Measurements from ENCODE around the gene PPEF1. TPM values are rescaled to one million over a fixed set of nuclear protein-coding genes. Genes with fewer than 3 reads are reported as not detected.

The PPEF1 gene
- polyA plus RNA-seq (2012; ENCODE audit: missing spikeins) = 0.34 TPM

DNA sequence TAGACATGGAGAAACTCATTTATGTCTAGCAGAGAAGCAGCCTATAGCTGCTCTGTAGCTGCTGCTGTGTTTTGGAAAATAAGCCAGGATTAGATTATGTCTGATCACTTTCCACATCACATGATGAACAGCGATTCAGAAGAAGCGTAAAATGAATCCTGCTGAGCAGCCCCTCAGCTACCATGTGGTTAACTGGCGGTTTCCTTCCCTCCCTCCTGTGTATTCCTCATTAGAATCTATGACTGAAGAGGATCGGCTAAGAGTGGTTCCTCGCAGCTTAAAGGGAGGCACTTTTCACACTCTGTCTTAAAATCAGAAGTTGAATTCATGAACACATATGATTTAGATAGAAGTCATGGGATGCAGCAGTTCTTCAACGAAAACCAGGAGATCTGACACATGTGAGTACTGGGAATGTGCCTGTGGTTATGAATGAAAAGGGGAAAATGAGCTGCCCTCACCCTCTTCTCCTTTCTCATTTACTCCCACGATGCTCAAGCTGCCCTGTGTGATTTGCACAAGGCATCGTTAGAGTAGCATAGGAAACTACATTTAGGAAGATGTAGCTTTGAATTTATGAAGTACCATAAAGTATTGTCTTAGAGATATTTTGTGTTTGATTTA is at the start of gene PPEF1:
TSS of gene PPEF1 (plus strand) at position 220 of the 624 bp plus-strand sequence. CDS start at position 356, 136 bp downstream.
- FAIRE-seq (no peak), DNase-seq (ENCODE audit: insufficient read length) (no peak)
- TF ChIP-seq POLR2AphosphoS5 (IDR thresholded peaks at IDR 0.05; ENCODE audit: low read depth, low read length) = no peak
- no peak for TF ChIP-seq TAF1 (IDR thresholded peaks at IDR 0.05; ENCODE audit: borderline replicate concordance, low read depth, low read length)
- no peak for TF ChIP-seq POLR2A (IDR thresholded peaks at IDR 0.05; ENCODE audit: low read depth, low read length)

- TF ChIP-seq POLR2AphosphoS5 (IDR thresholded peaks at IDR 0.05; ENCODE audit: low read depth, low read length) (no peak), POLR2A (IDR thresholded peaks at IDR 0.05; ENCODE audit: low read depth, low read length) (no peak), TAF1 (IDR thresholded peaks at IDR 0.05; ENCODE audit: borderline replicate concordance, low read depth, low read length) (no peak)
- no peak for FAIRE-seq
- DNase-seq (ENCODE audit: insufficient read length) = no peak
Measured at GRCh38 chrX:18661273-18661672, 46.2 kb upstream of the PPEF1 start.

DNA sequence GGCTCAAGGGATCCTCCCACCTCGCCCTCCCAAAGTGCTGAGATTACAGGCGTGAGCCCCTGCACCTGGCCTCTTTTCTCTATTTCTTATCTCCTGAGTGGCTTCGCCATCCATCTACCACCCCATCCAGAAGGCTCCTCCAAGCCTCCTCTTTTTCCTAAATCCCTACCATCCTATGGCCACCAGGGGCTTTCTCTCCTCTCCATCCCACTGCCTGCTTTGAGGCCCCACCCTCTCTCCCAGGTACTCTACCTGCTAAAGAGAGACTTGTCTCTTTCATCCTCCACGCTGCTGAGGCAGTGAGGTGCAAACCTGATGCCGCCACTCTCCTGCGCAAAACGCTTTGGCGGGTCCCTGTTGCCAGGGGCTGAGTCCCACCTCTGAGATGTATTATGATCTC is 42.5 kb upstream of the PPEF1 start:
- no peak for FAIRE-seq
- TF ChIP-seq POLR2A (IDR thresholded peaks at IDR 0.05; ENCODE audit: low read depth, low read length) (no peak), TAF1 (IDR thresholded peaks at IDR 0.05; ENCODE audit: borderline replicate concordance, low read depth, low read length) (no peak), POLR2AphosphoS5 (IDR thresholded peaks at IDR 0.05; ENCODE audit: low read depth, low read length) (no peak)

GRCh38 chrX:18666614-18667013 is 40.8 kb upstream of the PPEF1 start:
- TF ChIP-seq TAF1 (IDR thresholded peaks at IDR 0.05; ENCODE audit: borderline replicate concordance, low read depth, low read length) = no peak
- no peak for TF ChIP-seq POLR2AphosphoS5 (IDR thresholded peaks at IDR 0.05; ENCODE audit: low read depth, low read length)
- no peak for TF ChIP-seq POLR2A (IDR thresholded peaks at IDR 0.05; ENCODE audit: low read depth, low read length)
- no peak for FAIRE-seq
- DNase-seq (ENCODE audit: insufficient read length) = no peak

More for the DNA sequence above, 42.5 kb upstream of the PPEF1 start:
- DNase-seq (ENCODE audit: insufficient read length) = no peak

DNA sequence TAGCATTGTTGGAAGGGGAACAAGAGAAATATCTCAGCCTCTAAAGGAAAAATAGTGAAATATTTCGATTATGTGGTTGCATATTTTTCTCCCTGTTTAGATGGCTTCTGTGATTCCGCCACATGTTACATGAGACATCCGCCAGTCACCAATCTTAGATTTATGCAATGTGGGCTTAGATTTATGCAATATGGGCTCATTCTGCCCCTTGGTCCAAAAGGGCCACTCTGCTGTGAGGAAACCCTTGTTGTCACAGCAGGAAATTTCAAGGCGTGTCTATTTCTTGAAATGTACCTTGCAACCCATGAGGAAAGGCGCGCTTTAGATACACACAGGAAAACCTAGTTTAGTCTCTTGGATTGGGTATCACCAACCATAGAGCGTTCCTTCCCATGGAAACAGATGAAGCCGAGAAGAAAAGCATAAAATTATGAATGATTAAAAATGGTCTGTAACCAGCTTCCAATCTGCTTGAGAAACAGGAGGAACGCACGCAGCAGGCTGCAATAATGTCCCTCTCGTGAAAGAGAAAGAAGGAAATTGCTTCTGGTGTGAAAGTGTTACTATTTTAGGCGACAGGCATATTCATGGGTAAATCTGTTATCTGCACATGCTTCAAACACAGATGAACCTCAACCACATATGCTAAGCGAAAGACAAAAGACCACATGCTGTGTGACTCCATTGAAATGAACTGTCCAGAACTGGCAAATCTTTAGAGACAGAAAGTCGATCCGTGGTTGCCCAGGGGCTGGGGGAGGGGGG is 39.2 kb upstream of the PPEF1 start:
- DNase-seq (ENCODE audit: insufficient read length) = no peak
- no peak for TF ChIP-seq POLR2A (IDR thresholded peaks at IDR 0.05; ENCODE audit: low read depth, low read length)
- TF ChIP-seq TAF1 (IDR thresholded peaks at IDR 0.05; ENCODE audit: borderline replicate concordance, low read depth, low read length) = no peak
- TF ChIP-seq POLR2AphosphoS5 (IDR thresholded peaks at IDR 0.05; ENCODE audit: low read depth, low read length) = no peak
- FAIRE-seq = peak; percentile 56

- no peak for TF ChIP-seq POLR2A (IDR thresholded peaks at IDR 0.05; ENCODE audit: low read depth, low read length)
- TF ChIP-seq POLR2AphosphoS5 (IDR thresholded peaks at IDR 0.05; ENCODE audit: low read depth, low read length) = no peak
- DNase-seq (ENCODE audit: insufficient read length) (no peak), FAIRE-seq (no peak)
Measured at GRCh38 chrX:18672008-18672407, 35.4 kb upstream of the PPEF1 start, which contains the start of gene RS1. Gene RS1, minus strand, starts transcription at chrX:18672108. Its CDS starts 40 bp downstream, at chrX:18672068.

- FAIRE-seq (no peak), DNase-seq (ENCODE audit: insufficient read length) (no peak)
- no peak for TF ChIP-seq TAF1 (IDR thresholded peaks at IDR 0.05; ENCODE audit: borderline replicate concordance, low read depth, low read length)
- TF ChIP-seq POLR2A (IDR thresholded peaks at IDR 0.05; ENCODE audit: low read depth, low read length) = no peak
- TF ChIP-seq POLR2AphosphoS5 (IDR thresholded peaks at IDR 0.05; ENCODE audit: low read depth, low read length) = no peak
Measured at GRCh38 chrX:18674417-18674787, 33.0 kb upstream of the PPEF1 start.

- TF ChIP-seq TAF1 (IDR thresholded peaks at IDR 0.05; ENCODE audit: borderline replicate concordance, low read depth, low read length) (no peak), POLR2A (IDR thresholded peaks at IDR 0.05; ENCODE audit: low read depth, low read length) (peak; percentile 22; the same call in 1 of the 2 replicates)
- FAIRE-seq (peak; percentile 66), DNase-seq (ENCODE audit: insufficient read length) (peak; percentile 67)
Measured at GRCh38 chrX:18674788-18675735, 32.4 kb upstream of the PPEF1 start.

GRCh38 chrX:18676050-18676449 is 31.4 kb upstream of the PPEF1 start:
- DNase-seq (ENCODE audit: insufficient read length) = no peak
- TF ChIP-seq TAF1 (IDR thresholded peaks at IDR 0.05; ENCODE audit: borderline replicate concordance, low read depth, low read length) (no peak), POLR2AphosphoS5 (IDR thresholded peaks at IDR 0.05; ENCODE audit: low read depth, low read length) (no peak), POLR2A (IDR thresholded peaks at IDR 0.05; ENCODE audit: low read depth, low read length) (no peak)
- FAIRE-seq = peak; percentile 51

DNA sequence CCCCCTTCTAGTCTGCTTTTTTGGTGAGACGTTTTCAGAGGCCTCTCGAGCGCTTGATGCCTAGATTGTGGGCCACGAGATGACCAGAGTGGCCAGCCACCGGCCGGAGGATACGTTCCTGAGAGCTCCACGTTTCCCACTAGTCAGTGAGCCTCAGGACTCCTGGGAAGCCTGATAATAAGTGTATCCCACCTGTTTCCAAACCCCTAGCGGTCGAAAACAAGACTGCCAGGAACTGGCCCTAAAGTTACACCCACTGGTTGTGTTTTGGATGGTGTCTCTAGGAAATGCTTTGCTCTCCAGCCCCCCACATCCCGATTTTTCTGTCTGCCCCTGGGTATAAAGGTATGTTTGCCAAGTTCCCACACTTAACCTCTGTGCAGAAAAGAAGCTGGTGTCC is 31.0 kb upstream of the PPEF1 start:
- TF ChIP-seq POLR2AphosphoS5 (IDR thresholded peaks at IDR 0.05; ENCODE audit: low read depth, low read length) (no peak), TAF1 (IDR thresholded peaks at IDR 0.05; ENCODE audit: borderline replicate concordance, low read depth, low read length) (no peak), POLR2A (IDR thresholded peaks at IDR 0.05; ENCODE audit: low read depth, low read length) (no peak)
- FAIRE-seq = no peak
- no peak for DNase-seq (ENCODE audit: insufficient read length)

Measured in GM12892 (cell line).